Activated CD8-positive, alpha-beta memory T cell treated with anti-CD3 and anti-CD28 coated beads, Interleukin-2, amount 50 U/mL, for 4 hours (primary cell): Measurements from ENCODE around the gene C1orf174.
"Not testable (repeated sequence)": the region's sequence is repeated elsewhere in the genome, so short reads cannot be mapped to it uniquely, and the experiment has no call there.

ENCODE experiments used
- DNase-seq: peaks from one replicate; pipeline ENCODE4 v3.0.0-alpha.2; 2020

The C1orf174 gene

GRCh38 chr1:3925256-3925655 lies 25.2 kb upstream of the C1orf174 start:
- no peak for DNase-seq

DNA sequence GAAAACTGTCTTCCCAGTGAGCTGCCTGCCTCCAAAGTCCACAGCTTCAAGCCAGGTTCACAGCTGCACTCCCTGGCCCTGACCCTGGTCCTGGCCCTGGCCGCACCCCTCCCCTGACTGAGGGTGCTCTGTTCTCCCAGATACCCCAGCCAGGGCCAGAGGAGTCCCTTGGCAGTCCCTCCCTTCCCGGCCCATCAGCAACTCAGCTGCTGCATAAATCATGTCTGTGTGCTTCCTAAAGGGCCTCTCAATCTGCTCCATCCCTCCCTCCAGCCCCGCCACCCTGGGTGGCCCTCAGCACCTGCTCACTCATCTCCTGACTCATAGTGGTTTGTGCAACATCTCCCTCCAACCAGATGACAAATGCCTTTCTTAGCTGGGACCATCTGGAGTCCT lies 24.8 kb upstream of the C1orf174 start:
- DNase-seq, result no peak

DNA sequence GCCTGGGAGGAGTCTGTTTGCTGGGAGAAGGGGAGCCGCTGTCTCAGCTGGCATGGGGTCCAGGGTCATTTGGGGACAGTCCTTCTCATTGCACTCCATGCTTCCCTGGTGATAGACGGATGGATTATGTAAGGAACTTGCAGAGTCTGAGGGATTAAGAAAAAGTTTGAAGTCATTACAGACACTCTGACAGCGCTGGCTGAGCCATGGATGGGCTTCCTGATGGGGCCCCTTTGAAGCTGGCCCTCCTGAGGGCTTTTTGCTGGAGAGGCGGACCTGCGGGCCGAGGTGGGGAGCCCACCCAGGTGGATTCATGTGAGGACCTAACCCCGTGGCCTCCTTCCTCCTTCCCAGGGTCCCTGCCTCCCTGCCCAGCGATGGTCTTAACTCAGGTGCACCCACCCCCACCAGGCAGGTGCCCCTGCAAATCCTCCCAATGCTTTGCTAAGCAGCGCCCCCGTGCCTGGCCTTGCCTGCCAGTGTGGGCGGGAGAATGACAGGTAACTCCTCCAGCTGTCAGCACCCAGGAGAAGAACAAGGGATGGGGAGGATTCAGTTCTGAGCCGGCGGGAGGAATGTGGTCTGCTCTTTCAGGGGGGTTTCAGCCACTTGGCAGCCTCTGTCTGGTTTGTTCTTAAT lies 24.2 kb upstream of the C1orf174 start:
- DNase-seq, result no peak

GRCh38 chr1:3923378-3924185 lies 23.5 kb upstream of the C1orf174 start:
- DNase-seq, result no peak

GRCh38 chr1:3922851-3923250 lies 22.8 kb upstream of the C1orf174 start:
- no peak for DNase-seq

DNA sequence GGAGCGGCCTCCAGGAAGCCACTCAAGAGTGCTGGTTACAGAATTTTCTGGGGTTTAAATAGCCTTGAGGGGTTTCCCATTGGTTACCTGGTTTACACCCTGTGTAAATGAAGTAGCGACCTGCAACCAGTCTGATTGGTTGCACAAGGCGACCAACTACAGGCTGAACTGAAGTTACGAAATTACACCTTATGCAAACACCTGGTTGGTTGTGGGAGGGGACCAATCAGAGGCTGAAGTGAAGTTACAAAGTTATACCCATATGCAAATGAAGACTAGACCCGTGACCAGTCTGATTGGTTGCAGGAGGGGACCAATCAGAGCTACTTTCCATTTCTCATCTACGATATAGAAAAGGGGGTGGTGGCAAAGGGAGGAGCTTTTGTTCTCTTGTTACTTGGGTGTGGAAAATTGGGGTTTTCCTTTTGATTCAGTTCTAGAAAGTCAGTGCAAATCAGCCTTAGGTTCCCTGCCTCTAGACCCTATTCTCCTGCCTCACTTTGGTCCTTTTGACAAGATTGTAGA lies 22.2 kb upstream of the C1orf174 start:
- DNase-seq, result no peak

GRCh38 chr1:3921765-3922164 lies 21.7 kb upstream of the C1orf174 start:
- DNase-seq, result no peak

DNA sequence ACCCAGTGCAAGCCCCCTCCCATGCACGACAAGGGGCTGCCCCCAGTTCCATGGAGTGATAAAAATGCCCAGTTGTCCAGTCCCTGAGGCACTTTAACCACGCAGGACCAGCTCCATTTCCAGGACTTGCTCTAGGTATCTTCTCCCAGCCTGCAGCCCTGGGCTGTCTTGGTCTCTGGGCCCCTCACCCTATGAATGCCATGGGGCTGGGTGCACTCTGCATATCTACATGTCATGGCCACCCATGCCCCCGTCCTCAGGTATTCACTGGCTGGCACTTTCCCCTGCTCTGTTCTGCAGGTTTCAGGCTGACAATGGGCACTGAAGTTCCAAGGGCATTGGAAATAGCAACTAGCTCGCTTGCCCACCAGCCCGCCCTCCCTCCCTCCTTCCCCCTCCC lies 19.6 kb upstream of the C1orf174 start:
- no peak for DNase-seq

DNA sequence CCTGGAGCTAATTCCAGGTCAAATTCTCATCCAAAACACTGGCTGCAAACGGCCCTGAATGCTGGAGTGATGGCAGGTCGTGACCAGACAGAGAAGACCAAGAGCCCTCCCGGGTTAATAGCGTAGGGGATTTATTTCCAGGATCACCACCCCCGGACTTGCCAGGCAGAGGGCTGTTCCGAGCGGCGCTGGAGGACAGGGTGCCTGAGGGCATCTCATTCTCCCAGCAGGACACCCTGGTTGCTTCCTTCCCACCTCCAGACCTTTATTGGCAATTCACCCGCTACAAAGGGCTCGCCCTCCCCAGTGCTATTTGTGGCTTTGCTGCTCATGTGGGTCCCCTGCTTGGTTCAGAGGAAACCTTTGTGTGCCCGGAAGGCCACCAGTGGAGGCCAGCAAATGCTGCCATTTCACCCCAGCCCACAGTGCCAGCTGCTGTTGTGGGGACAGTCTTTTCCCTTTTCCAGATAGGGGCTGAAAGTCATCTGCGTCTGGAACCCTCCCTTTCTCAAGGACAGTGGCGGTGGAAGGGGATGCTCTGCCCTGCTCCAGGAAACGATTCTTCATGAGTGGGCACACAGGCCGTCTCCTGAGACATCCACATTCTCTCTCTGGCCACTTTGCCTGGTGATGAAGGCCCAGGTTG lies 19.0 kb upstream of the C1orf174 start:
- DNase-seq, result no peak

- DNase-seq, result not testable (repeated sequence)
Measured at GRCh38 chr1:3918359-3918758, 18.3 kb upstream of the C1orf174 start.

- DNase-seq, result no peak
Measured at GRCh38 chr1:3917761-3918160, 17.7 kb upstream of the C1orf174 start.

GRCh38 chr1:3915551-3916121 lies 15.6 kb upstream of the C1orf174 start:
- DNase-seq, result no peak

GRCh38 chr1:3914911-3915310 lies 14.8 kb upstream of the C1orf174 start:
- DNase-seq, result no peak

DNA sequence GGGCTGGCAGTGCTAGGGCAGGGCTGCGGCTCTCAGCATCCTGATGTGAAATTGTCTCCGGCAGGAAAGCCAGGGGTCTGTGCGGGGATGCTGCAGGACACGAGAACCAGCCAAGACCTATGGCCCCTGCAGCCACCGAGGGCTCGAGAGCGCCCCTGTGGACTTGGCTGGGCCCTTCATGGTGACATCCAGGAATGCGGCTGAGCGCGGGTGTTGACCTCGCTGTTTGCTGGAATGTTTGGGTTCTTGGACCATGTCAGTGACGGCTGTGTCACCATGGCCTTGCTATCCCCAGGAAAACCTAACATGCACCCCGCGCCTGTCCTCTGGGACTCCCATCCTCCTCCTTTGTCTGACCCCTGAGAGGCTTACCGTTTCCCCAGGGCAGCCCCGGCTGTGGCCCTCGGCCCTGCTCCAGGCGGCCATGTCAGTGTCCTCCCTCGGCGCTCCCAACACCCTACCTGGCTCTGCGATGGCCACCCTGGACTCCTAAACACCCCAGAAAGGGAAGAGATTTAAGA lies 14.3 kb upstream of the C1orf174 start:
- DNase-seq, result no peak

- DNase-seq, result no peak
Measured at GRCh38 chr1:3912809-3913685, 13.0 kb upstream of the C1orf174 start.

- DNase-seq, result no peak
Measured at GRCh38 chr1:3911981-3912808, 12.1 kb upstream of the C1orf174 start.

DNA sequence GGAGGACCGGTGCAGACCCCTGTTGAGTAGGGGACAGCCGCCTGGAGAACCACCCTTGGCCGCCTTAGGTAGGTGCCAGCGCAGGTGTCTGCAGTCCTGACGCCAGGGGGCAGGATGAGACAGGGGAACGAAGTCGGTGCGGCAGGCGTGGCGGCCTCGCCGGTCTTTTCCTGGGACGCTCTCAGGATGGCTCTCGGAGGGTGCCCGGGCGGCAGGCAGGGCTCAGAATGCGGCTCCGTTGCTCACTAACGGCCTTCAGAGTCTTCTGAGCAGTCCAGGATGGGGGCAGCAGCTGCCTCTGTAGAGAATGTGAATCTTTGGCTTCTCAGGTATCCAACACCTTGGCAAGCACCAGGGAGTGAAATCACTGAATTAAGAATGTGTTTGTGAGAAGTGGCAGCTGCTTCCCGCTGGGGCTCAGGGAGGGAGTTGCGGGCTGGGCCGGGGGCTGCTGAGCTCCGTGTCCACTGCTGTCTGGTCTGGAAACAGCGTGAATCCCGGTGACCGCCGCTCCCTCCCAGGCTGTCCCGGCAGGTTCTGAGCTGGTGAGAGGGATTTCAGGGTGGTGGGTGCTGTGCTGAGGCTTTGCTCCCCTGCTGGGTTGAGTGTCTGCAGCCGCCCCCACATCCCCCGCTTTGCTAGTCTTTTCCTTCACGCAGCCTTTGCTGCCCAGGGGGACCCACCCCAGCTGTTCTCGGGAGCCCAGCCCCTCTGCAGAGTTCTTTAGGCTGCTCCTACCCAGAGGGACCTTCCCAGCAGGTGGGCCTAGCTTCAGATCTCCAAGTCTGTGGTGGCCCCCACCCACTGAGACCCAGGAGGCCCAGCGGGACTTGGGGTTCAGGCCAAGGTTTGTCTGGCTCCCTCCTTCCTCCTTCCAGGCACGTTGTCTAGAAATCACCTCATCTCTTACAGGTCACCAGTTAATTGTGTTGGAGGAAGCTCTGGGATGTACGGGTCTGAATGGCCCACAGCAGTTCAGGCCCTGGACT lies 11.1 kb upstream of the C1orf174 start:
- peak; percentile 80 for DNase-seq

DNA sequence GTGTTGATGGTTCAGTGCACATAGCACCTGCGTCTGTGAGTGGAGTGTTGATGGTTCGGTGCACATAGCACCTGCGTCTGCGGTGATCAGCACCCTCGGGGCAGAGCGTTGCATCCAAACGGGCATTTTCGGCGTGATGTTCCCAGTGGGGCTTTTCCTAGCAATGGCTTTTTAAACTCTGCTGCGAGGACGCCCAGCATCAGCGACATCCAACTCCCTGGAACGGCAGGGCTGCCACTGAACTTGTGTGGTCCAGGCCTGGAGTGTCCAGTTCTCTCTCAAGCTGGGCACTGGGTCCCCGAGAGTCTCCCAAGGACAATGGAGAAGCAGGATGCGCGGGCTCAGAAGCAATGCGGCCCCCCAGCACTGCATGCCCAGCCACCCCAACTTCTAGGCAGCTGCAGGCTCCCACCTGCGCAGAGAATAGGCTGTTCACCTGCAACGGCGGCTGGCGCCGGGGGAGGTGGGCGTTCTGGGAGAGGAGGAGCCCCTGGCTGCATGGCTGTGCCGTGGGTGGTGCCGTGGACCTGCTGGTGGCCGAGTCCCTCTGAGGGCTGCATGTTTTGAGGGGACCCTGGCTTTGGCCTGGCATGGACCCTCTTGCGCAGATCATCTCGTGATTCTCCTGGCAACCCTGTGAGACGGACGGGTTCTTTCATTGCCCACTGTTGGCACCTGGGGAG lies 10.1 kb upstream of the C1orf174 start:
- DNase-seq, result no peak

DNA sequence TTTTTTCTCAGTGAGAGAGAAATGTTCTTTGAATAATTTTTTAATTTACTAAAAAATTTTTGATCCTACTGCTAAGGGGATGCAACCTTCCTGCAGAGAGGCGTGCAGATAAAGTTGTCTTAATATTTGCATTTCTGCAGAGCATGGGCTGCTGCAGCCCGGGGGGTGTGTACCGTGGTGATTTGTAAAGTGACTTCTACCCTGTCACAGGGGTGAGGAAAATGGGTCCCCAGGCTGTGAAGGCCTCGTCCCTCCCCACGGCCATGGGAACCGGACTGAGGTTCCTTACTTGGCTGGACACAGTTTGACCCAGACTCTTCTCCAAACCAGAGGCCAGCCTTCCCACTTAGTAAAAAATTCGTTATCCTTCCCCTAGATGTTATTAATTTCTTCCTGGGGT lies 9.5 kb upstream of the C1orf174 start:
- DNase-seq, result no peak
